H9 (cell line): ENCODE results near the gene LRRC3. TPM values are rescaled to one million over a fixed set of nuclear protein-coding genes. Genes with fewer than 3 reads are reported as not detected.

Experiments
- DNase-seq: peaks from one replicate; pipeline ENCODE4 v3.0.0-alpha.2; 2017
- H2AFZ ChIP-seq: one replicate; pipeline ENCODE4 v1.6.1; 2013; ENCODE audit warnings: mild to moderate bottlenecking, low read length, control low read depth, moderate library complexity
- H2AK5ac ChIP-seq: 2 replicates; pipeline ENCODE4 v1.6.1; 2013; ENCODE audit warnings: low read length, control low read depth, mixed read lengths; ENCODE audit not compliant: insufficient read length
- H2BK120ac ChIP-seq: one replicate; pipeline ENCODE4 v1.6.1; 2013; ENCODE audit warnings: low read depth, mild to moderate bottlenecking, low read length, control low read depth, inconsistent platforms; ENCODE audit not compliant: poor library complexity, severe bottlenecking
- H2BK12ac ChIP-seq: 2 replicates; pipeline ENCODE4 v1.6.1; 2013; ENCODE audit warnings: low read length, control low read depth, mixed read lengths, low read depth; ENCODE audit not compliant: insufficient read length
- H2BK15ac ChIP-seq: 2 replicates; pipeline ENCODE4 v1.6.1; 2013; ENCODE audit warnings: low read depth, low read length, control low read depth
- H2BK20ac ChIP-seq: one replicate; pipeline ENCODE4 v1.6.1; 2013; ENCODE audit warnings: low read depth, mild to moderate bottlenecking, low read length, control low read depth, inconsistent platforms; ENCODE audit not compliant: poor library complexity, severe bottlenecking
- H2BK5ac ChIP-seq: 2 replicates; pipeline ENCODE4 v1.6.1; 2013; ENCODE audit warnings: low read length, control low read depth, mixed read lengths; ENCODE audit not compliant: insufficient read length
- H3K14ac ChIP-seq: 2 replicates; pipeline ENCODE4 v1.6.1; 2013; ENCODE audit warnings: low read length, control low read depth; ENCODE audit not compliant: insufficient read depth
- H3K18ac ChIP-seq: 2 replicates; pipeline ENCODE4 v1.6.1; 2013; ENCODE audit warnings: low read depth, mild to moderate bottlenecking, mixed read lengths, low read length, control low read depth; ENCODE audit not compliant: insufficient read length
- H3K23ac ChIP-seq: 2 replicates; pipeline ENCODE4 v1.6.1; 2013; ENCODE audit warnings: low read length, control low read depth, mixed read lengths, low read depth; ENCODE audit not compliant: insufficient read length
- H3K23me2 ChIP-seq: 2 replicates; pipeline ENCODE4 v1.6.1; 2013; ENCODE audit warnings: low read depth, mild to moderate bottlenecking, mixed read lengths, low read length, control low read depth; ENCODE audit not compliant: insufficient read length, poor library complexity, severe bottlenecking
- H3K27ac ChIP-seq: 2 replicates; pipeline ENCODE4 v1.5.1; 2013; ENCODE audit warnings: low read length, control low read depth, mixed read lengths, low read depth; ENCODE audit not compliant: insufficient read length
- H3K27me3 ChIP-seq: 2 replicates; pipeline ENCODE4 v1.6.1; 2013; ENCODE audit warnings: low read length, control low read depth, inconsistent platforms; ENCODE audit not compliant: insufficient read depth
- H3K4ac ChIP-seq: 2 replicates; pipeline ENCODE4 v1.6.1; 2013; ENCODE audit warnings: low read depth, mild to moderate bottlenecking, control low read depth, inconsistent platforms, low read length, moderate library complexity
- H3K4me1 ChIP-seq: 2 replicates; pipeline ENCODE4 v1.6.1; 2013; ENCODE audit warnings: low read length, control low read depth, inconsistent platforms; ENCODE audit not compliant: insufficient read depth
- H3K4me2 ChIP-seq: 2 replicates; pipeline ENCODE4 v1.6.1; 2013; ENCODE audit warnings: low read length, control low read depth, mixed read lengths; ENCODE audit not compliant: insufficient read length, insufficient read depth
- H3K56ac ChIP-seq: 2 replicates; pipeline ENCODE4 v1.6.1; 2013; ENCODE audit warnings: low read depth, mild to moderate bottlenecking, mixed read lengths, low read length, control low read depth; ENCODE audit not compliant: insufficient read length
- H3K79me1 ChIP-seq: 2 replicates; pipeline ENCODE4 v1.6.1; 2013; ENCODE audit warnings: low read depth, mild to moderate bottlenecking, moderate library complexity, low read length, control low read depth, inconsistent platforms; ENCODE audit not compliant: insufficient read depth, poor library complexity, severe bottlenecking
- H3K79me2 ChIP-seq: 2 replicates; pipeline ENCODE4 v1.6.1; 2013; ENCODE audit warnings: low read length, control low read depth, inconsistent platforms; ENCODE audit not compliant: insufficient read depth
- H3K9ac ChIP-seq: 2 replicates; pipeline ENCODE4 v1.6.1; 2013; ENCODE audit warnings: low read length, control low read depth, mixed read lengths; ENCODE audit not compliant: insufficient read length; ENCODE audit errors: extremely low read depth
- H3K9me3 ChIP-seq: one replicate; pipeline ENCODE4 v1.6.1; 2013; ENCODE audit warnings: low read depth, low read length, inconsistent platforms; ENCODE audit not compliant: control insufficient read depth
- H3T11ph ChIP-seq: one replicate; pipeline ENCODE4 v1.6.1; 2013; ENCODE audit warnings: mild to moderate bottlenecking, low read length, control low read depth, inconsistent platforms
- H4K20me1 ChIP-seq: one replicate; pipeline ENCODE4 v1.6.1; 2013; ENCODE audit not compliant: control insufficient read depth, insufficient read length, insufficient read depth
- H4K5ac ChIP-seq: 2 replicates; pipeline ENCODE4 v1.6.1; 2013; ENCODE audit warnings: low read depth, mild to moderate bottlenecking, mixed read lengths, low read length, control low read depth; ENCODE audit not compliant: insufficient read length
- H4K8ac ChIP-seq: replicated peaks from 2 replicates; pipeline ENCODE4 v1.6.1; 2013; ENCODE audit warnings: low read length, control low read depth, mixed read lengths, low read depth; ENCODE audit not compliant: insufficient read length
- H4K91ac ChIP-seq: 2 replicates; pipeline ENCODE4 v1.6.1; 2013; ENCODE audit warnings: low read depth, mild to moderate bottlenecking, moderate library complexity, mixed read lengths, low read length, control low read depth; ENCODE audit not compliant: insufficient read length
- H3K27ac Mint-ChIP-seq, 3 experiments: 2 replicates in 2 of 3; 3 replicates in 1 of 3; pipeline ENCODE4 v1.8.0; 2020 to 2021; ENCODE audit warnings: mixed read lengths in 3 of 3, mild to moderate bottlenecking in 1 of 3, moderate library complexity in 1 of 3
- H3K27me3 Mint-ChIP-seq: 2 replicates; pipeline ENCODE4 v1.8.0; 2021; ENCODE audit warnings: low read depth, mild to moderate bottlenecking, moderate library complexity, mixed read lengths
- H3K36me3 Mint-ChIP-seq, 3 experiments: 2 replicates in 2 of 3; 3 replicates in 1 of 3; pipeline ENCODE4 v1.8.0; 2020 to 2021; ENCODE audit warnings: low read depth in 3 of 3, mixed read lengths in 3 of 3; ENCODE audit not compliant: insufficient read depth in 1 of 3
- H3K4me1 Mint-ChIP-seq, 2 experiments: 2 replicates each; pipeline ENCODE4 v1.8.0; 2020; ENCODE audit warnings: mixed read lengths in 2 of 2
- H3K4me3 Mint-ChIP-seq, 2 experiments: 2 replicates in 1 of 2; 3 replicates in 1 of 2; pipeline ENCODE4 v1.8.0; 2020 to 2021; ENCODE audit warnings: mild to moderate bottlenecking in 2 of 2, mixed read lengths in 2 of 2, moderate library complexity in 1 of 2
- H3K9me3 Mint-ChIP-seq, 2 experiments: 2 replicates in 1 of 2; 3 replicates in 1 of 2; pipeline ENCODE4 v1.8.0; 2020; ENCODE audit warnings: mild to moderate bottlenecking in 2 of 2, mixed read lengths in 2 of 2, moderate library complexity in 1 of 2
- CTCF ChIP-seq: fragments of 200-600 bp; sonication (generic); conservative IDR thresholded peaks from 3 replicates; pipeline ENCODE4 v1.8.0; 2021; ENCODE audit warnings: antibody characterized with exemption, mild to moderate bottlenecking
- WGBS: extraction: QIAGEN DNeasy Blood & Tissue Kit; methylation state at CpG from one replicate; pipeline ENCODE4 v1.1.7; 2013; ENCODE audit warnings: missing lambda C conversion rate, low lambda C conversion rate, mixed read lengths; ENCODE audit not compliant: insufficient read length; ENCODE audit errors: extremely low coverage; 5-methylcytosine and 5-hydroxymethylcytosine counted together
- long read RNA-seq: library from polyadenylated mRNA; unstranded; transcript quantifications from one replicate; pipeline ENCODE4 v2.0.0, GENCODE V29; 2020
- total RNA-seq: library from RNA; stranded (reverse); gene quantifications from 2 replicates; pipeline ENCODE4 v1.2.1, GENCODE V29; 2021

The LRRC3 gene
- 2.6 and 3.1 TPM in 2 replicates for total RNA-seq
- long read RNA-seq, partial matches to known transcripts, result 0 of 6 reads
- long read RNA-seq, other reads (novel, unspliced or antisense), result 6 of 6 reads

GRCh38 chr21:44454747-44455523 is at the start of gene LRRC3:
TSS of gene LRRC3 (plus strand) at chr21:44455510. CDS start at chr21:44456645, 1,135 bp downstream.
- no peak within 1 kb of the TSS for H2AK5ac ChIP-seq
- no peak within 1 kb of the TSS for H3K9ac ChIP-seq
- Mint-ChIP-seq H3K27me3 (peaks cover 33% of the 10 kb centered on the region), H3K4me1 (peaks cover 4 to 6% of the 10 kb centered on the region in 2 experiments; a peak in 2 of 4 replicates), H3K27ac (no peak within 1 kb of the TSS; a peak in 1 of 7 replicates), H3K4me3 (peak within 1 kb of the TSS; percentile 66 to 80), H3K36me3 (peaks cover 0 to 2% (median 0%) of the 10 kb centered on the region in 3 experiments; a peak in 1 of 7 replicates), H3K9me3 (no peaks in the 10 kb centered on the region; a peak in 1 of 5 replicates)
- H2AFZ ChIP-seq, result no peak within 1 kb of the TSS
- H2BK12ac ChIP-seq, result no peak within 1 kb of the TSS
- H4K5ac ChIP-seq, result no peak within 1 kb of the TSS
- peaks cover 7% of the 10 kb centered on the region for H3K23me2 ChIP-seq
- H3K4me2 ChIP-seq, result peak within 1 kb of the TSS; percentile 52
- H3K79me2 ChIP-seq, result no peaks in the 10 kb centered on the region
- no peak within 1 kb of the TSS for H3K4ac ChIP-seq
- no peak within 1 kb of the TSS for H3K27ac ChIP-seq
- no peaks in the 10 kb centered on the region for H4K20me1 ChIP-seq
- TF ChIP-seq CTCF, result no peak
- H2BK5ac ChIP-seq, result no peak within 1 kb of the TSS
- no peaks in the 10 kb centered on the region for H3K79me1 ChIP-seq
- no peak within 1 kb of the TSS for H4K8ac ChIP-seq
- H3T11ph ChIP-seq, result no peak within 1 kb of the TSS
- H2BK20ac ChIP-seq, result no peak within 1 kb of the TSS
- no peaks in the 10 kb centered on the region for H3K27me3 ChIP-seq
- peak; percentile 99 for DNase-seq
- H3K4me1 ChIP-seq, result no peaks in the 10 kb centered on the region
- no peak within 1 kb of the TSS for H2BK120ac ChIP-seq
- H3K23ac ChIP-seq, result no peak within 1 kb of the TSS
- no CpG with 5 or more reads among the region's 45 CpGs for WGBS
- no peak within 1 kb of the TSS for H3K56ac ChIP-seq
- H3K18ac ChIP-seq, result no peak within 1 kb of the TSS
- no peaks in the 10 kb centered on the region for H3K9me3 ChIP-seq
- H2BK15ac ChIP-seq, result no peak within 1 kb of the TSS
- H4K91ac ChIP-seq, result no peak within 1 kb of the TSS
- H3K14ac ChIP-seq, result no peak within 1 kb of the TSS; the same call in 1 of the 2 replicates
